22Rv1 (cell line): ENCODE measurements around the gene PLXNB1.

Experiments
- CTCF ChIP-seq: fragments of 450-650 bp; IDR thresholded peaks from 2 replicates; pipeline ENCODE4 v1.5.1; 2017; ENCODE audit warnings: mild to moderate bottlenecking
- ZFX ChIP-seq: fragments of 450-650 bp; IDR thresholded peaks from 2 replicates; pipeline ENCODE4 v1.6.1; 2017; ENCODE audit warnings: antibody characterized with exemption, borderline replicate concordance

GRCh38 chr3:48402907-48403306 is 27.0 kb downstream of the PLXNB1 start:
- TF ChIP-seq CTCF (no peak), ZFX (no peak)
